ENCODE measurements around the gene RBX1. TPM values are rescaled to one million over a fixed set of nuclear protein-coding genes. Genes with fewer than 3 reads are reported as not detected.

The RBX1 gene
- total RNA-seq, 4 donors from 2014 or later = 52.5 to 79.8 (median 61.6) TPM

DNA sequence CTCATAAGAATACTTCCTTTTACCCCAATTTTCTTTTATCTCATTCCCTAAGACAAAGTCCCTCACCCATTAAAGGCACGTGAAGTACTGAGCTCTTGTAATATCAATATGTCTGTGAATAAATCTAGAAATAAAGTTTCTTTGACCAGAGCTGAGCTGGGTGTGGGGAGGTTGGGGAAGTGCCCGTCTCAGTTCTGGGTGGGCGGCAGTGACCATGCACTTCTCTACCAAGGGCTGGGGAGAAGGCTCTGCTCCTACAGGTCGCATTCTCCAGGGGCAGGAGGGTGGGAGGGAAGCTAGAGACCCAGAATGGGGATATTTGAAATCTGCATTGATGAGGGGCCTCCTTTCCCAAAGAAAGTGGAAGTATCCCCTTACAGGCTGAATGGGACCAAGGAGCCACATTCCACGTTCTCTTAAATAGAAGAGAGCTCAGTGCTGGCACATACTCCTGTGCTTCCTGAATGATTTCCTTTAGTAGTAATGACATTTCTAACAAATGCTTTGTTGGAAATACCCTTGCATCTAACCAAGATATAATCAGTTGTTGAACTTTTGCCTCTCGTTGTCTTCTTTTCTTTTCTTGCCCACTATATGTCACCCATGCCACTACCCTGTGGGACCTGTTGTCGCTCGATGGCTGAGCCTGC, 16.1 kb downstream of the RBX1 start:
- TF ChIP-seq, protein P1, sequence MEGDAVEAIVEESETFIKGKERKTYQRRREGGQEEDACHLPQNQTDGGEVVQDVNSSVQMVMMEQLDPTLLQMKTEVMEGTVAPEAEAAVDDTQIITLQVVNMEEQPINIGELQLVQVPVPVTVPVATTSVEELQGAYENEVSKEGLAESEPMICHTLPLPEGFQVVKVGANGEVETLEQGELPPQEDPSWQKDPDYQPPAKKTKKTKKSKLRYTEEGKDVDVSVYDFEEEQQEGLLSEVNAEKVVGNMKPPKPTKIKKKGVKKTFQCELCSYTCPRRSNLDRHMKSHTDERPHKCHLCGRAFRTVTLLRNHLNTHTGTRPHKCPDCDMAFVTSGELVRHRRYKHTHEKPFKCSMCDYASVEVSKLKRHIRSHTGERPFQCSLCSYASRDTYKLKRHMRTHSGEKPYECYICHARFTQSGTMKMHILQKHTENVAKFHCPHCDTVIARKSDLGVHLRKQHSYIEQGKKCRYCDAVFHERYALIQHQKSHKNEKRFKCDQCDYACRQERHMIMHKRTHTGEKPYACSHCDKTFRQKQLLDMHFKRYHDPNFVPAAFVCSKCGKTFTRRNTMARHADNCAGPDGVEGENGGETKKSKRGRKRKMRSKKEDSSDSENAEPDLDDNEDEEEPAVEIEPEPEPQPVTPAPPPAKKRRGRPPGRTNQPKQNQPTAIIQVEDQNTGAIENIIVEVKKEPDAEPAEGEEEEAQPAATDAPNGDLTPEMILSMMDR (IDR thresholded peaks at IDR 0.05) = no peak
- no peak for TF ChIP-seq POLR2A (IDR thresholded peaks at IDR 0.05)
- H3K4me1 ChIP-seq = no peaks in the 10 kb centered on the region
- H3K27ac ChIP-seq = no peak overlapping the region
- H3K36me3 ChIP-seq = peaks cover 42 to 47% of the 10 kb centered on the region in 2 donors
- intact Hi-C loops (cut with DNase I) = no loop called here
- no peak overlapping the region for H3K4me3 ChIP-seq (replicated peaks in 1 of 3)
- no peak for DNase-seq
- H3K27me3 ChIP-seq = no peaks in the 10 kb centered on the region
- 84 to 87% methylated on average over 8 of the region's 8 CpGs for WGBS, 2 donors
- no peaks in the 10 kb centered on the region for H3K9me3 ChIP-seq

- H3K27ac ChIP-seq = no peak overlapping the region
- no peak for DNase-seq
- 94 to 98% methylated on average over 6 of the region's 6 CpGs for WGBS, 2 donors
- H3K9me3 ChIP-seq = no peaks in the 10 kb centered on the region
- no peaks in the 10 kb centered on the region for H3K27me3 ChIP-seq
- H3K36me3 ChIP-seq = peaks cover 16 to 23% of the 10 kb centered on the region in 2 donors
- intact Hi-C loops (cut with DNase I) = no loop called here
- no peak overlapping the region for H3K4me3 ChIP-seq (replicated peaks in 1 of 3)
- TF ChIP-seq, protein P1 (IDR thresholded peaks at IDR 0.05) = no peak
- no peak for TF ChIP-seq POLR2A (IDR thresholded peaks at IDR 0.05)
- no peaks in the 10 kb centered on the region for H3K4me1 ChIP-seq
These were observed 21.4 kb downstream of the RBX1 start for GRCh38 chr22:40972587-40972986.

GRCh38 chr22:40973144-40973543, 22.0 kb downstream of the RBX1 start:
- intact Hi-C loops (cut with DNase I) = no loop called here
- no peak for DNase-seq
- Histone ChIP-seq H3K27me3 (no peaks in the 10 kb centered on the region), H3K4me3 (replicated peaks in 1 of 3) (no peak overlapping the region), H3K9me3 (no peaks in the 10 kb centered on the region), H3K4me1 (no peaks in the 10 kb centered on the region), H3K36me3 (peaks cover 13 to 23% of the 10 kb centered on the region in 2 donors), H3K27ac (no peak overlapping the region)
- TF ChIP-seq POLR2A (IDR thresholded peaks at IDR 0.05) = no peak
- TF ChIP-seq, protein P1 (IDR thresholded peaks at IDR 0.05) = no peak
- WGBS, 2 donors = 96 to 98% methylated on average over 13 of the region's 13 CpGs

DNA sequence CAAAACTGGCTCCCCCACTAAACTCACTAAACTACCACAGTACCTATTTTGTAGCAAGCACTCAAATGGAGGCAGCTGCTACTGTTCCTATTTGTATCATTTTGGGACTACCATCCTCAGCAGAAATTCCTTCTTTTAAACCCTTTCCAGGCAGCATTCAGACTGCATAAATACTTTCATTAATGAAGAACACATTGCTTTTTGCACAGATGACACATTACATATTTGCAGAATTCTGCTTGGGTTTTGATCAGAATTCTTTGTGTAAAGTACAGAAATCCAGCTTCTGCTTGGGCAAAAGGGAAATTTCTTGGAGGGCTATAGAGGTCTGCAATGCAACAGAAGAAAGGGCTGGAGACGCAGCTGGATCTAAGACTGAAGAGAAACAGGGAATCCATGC, 24.2 kb downstream of the RBX1 start:
- Histone ChIP-seq H3K27ac (no peak overlapping the region), H3K9me3 (no peaks in the 10 kb centered on the region), H3K27me3 (no peaks in the 10 kb centered on the region), H3K36me3 (peaks cover 0 to 9% of the 10 kb centered on the region in 2 donors), H3K4me3 (replicated peaks in 1 of 3) (no peak overlapping the region), H3K4me1 (no peaks in the 10 kb centered on the region)
- WGBS, 2 donors = 73 to 76% methylated on average over 1 of the region's 1 CpG
- TF ChIP-seq, protein P1 (IDR thresholded peaks at IDR 0.05) = no peak
- TF ChIP-seq POLR2A (IDR thresholded peaks at IDR 0.05) = no peak
- intact Hi-C loops (cut with DNase I) = no loop called here
- no peak for DNase-seq

DNA sequence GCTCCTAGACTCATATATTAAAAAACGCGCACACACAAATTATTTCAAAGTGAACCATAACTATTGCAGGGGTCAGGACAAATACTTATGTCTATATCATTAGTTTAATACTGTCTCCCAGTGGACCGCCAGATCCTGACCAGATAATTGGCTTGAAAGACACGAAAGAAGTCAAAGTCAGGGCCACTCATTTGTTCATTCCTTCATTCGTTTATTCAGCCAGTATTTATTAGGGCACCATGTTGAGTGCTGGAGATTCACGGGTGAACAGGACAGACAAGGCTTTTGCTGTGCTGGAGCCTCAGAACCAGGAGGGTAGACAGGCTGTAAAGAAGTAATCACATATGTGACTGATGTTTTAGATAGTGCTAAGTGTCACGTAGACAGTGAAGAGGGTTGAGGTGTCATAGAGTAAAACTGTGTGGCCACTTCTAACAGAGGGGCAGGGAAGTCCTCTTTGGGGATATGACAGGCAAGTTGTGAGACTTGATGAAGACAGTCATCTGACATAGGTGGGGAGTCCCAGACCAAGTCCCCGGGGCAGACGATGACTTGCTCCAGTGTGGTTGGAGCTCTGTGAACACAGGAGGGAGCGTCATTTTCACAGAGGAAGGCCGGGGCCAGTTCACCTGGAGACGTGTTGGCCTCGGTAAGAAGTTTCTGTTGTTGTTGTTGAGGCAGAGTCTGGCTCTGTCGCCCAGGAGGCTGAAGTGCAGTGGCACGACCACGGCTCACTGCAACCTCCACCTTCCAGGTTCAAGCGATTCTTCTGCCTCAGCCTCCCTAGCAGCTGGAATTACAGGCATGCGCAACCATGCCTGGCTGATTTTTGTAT, 25.9 kb downstream of the RBX1 start:
- no peaks in the 10 kb centered on the region for H3K27me3 ChIP-seq
- H3K4me3 ChIP-seq (replicated peaks in 1 of 3) = no peak overlapping the region
- intact Hi-C loops (cut with DNase I) = no loop called here
- no peak overlapping the region for H3K27ac ChIP-seq
- 86 to 88% methylated on average over 18 of the region's 18 CpGs for WGBS, 2 donors
- no peak for DNase-seq
- no peaks in the 10 kb centered on the region for H3K4me1 ChIP-seq
- TF ChIP-seq, protein P1 (IDR thresholded peaks at IDR 0.05) = no peak
- TF ChIP-seq POLR2A (IDR thresholded peaks at IDR 0.05) = no peak
- H3K9me3 ChIP-seq = no peaks in the 10 kb centered on the region
- peaks cover 0 to 9% of the 10 kb centered on the region in 2 donors for H3K36me3 ChIP-seq
